ENCODE data around the gene TMIGD1.

The TMIGD1 gene

GRCh38 chr17:30379303-30379902 lies 45.5 kb upstream of the TMIGD1 start:
- no peaks in the 10 kb centered on the region for H3K27me3 ChIP-seq
- no peaks in the 10 kb centered on the region for H3K9me3 ChIP-seq
- intact Hi-C loops (cut with DNase I; ENCODE audit: low total_unique reads), result loop anchor here (5.0 kb wide), 1 partner anchor 87 kb away; the partner anchor contains the start of gene BLMH
- peak overlapping the region; percentile 78 to 80 for H3K4me3 ChIP-seq
- H3K4me1 ChIP-seq, result peaks cover 0 to 42% (median 18%) of the 10 kb centered on the region in 4 donors
- no peak for TF ChIP-seq CTCF (IDR thresholded peaks at IDR 0.05)
- peak overlapping the region; percentile 81 to 90 for H3K27ac ChIP-seq
- H3K36me3 ChIP-seq, result no peaks in the 10 kb centered on the region
- peak in 1 of 2 donors; percentile 20 for DNase-seq

GRCh38 chr17:30378825-30379302 lies 45.0 kb upstream of the TMIGD1 start, which contains the start of gene CPD:
CPD (plus strand) TSS chr17:30378927; CDS start chr17:30378981, 54 bp downstream.
- DNase-seq, result peak; percentile 97 to 99
- intact Hi-C loops (cut with DNase I; ENCODE audit: low total_unique reads), result loop anchor here (5.0 kb wide), 1 partner anchor 87 kb away; the partner anchor contains the start of gene BLMH
- Histone ChIP-seq H3K36me3 (no peaks in the 10 kb centered on the region), H3K27me3 (no peaks in the 10 kb centered on the region), H3K4me3 (peak within 1 kb of the TSS; percentile 78 to 80), H3K4me1 (peaks cover 0 to 42% (median 18%) of the 10 kb centered on the region in 4 donors), H3K27ac (peak within 1 kb of the TSS; percentile 81 to 90), H3K9me3 (no peaks in the 10 kb centered on the region)
- no peak for TF ChIP-seq CTCF (IDR thresholded peaks at IDR 0.05)

DNA sequence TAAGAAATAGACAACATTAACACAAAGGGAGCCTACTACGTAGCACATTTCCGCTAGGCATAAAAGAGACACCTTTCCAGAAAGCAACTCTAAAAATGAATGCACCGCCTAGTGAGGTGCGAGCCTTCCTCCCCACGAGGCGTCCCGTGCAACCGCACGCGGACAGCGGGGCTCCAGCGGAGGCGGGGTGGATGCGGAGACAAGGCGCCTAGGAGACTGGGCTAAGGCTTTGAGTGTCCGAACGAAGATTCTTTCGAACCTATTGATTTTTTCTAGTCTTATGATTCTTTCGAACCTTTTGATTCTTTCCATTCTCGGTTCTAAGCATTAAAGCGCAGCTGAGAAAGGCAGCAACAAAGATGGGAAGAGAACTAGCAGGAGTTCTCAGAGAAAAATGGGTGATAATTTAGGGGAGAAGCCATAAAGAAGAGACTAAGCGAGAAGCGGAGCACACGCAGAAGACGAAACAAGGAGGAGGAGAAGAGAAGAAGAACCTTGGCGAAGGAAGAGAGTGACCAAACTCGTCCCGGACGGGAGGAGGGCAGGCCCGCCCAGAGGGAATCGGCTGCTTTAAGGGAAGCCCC lies 44.5 kb upstream of the TMIGD1 start:
- Histone ChIP-seq H3K27me3 (peaks cover 0 to 5% of the 10 kb centered on the region in 2 donors), H3K36me3 (no peaks in the 10 kb centered on the region), H3K27ac (peak overlapping the region; percentile 81 to 90), H3K4me3 (peak overlapping the region; percentile 78 to 80), H3K4me1 (peaks cover 0 to 38% (median 18%) of the 10 kb centered on the region in 4 donors), H3K9me3 (no peaks in the 10 kb centered on the region)
- TF ChIP-seq CTCF (IDR thresholded peaks at IDR 0.05), result no peak
- DNase-seq, result no peak
- intact Hi-C loops (cut with DNase I; ENCODE audit: low total_unique reads), result loop anchor here (5.0 kb wide), 1 partner anchor 86 kb away; the partner anchor contains the start of gene BLMH

GRCh38 chr17:30377574-30378240 lies 43.9 kb upstream of the TMIGD1 start:
- no peak for TF ChIP-seq CTCF (IDR thresholded peaks at IDR 0.05)
- H3K4me1 ChIP-seq, result peaks cover 0 to 32% (median 14%) of the 10 kb centered on the region in 4 donors
- H3K9me3 ChIP-seq, result no peaks in the 10 kb centered on the region
- no peaks in the 10 kb centered on the region for H3K36me3 ChIP-seq
- DNase-seq, result no peak
- H3K27me3 ChIP-seq, result peaks cover 0 to 5% of the 10 kb centered on the region in 2 donors
- intact Hi-C loops (cut with DNase I; ENCODE audit: low total_unique reads), result loop anchor here (5.0 kb wide), 1 partner anchor 85 kb away; the partner anchor contains the start of gene BLMH
- H3K27ac ChIP-seq, result peak overlapping the region; percentile 81 to 90
- H3K4me3 ChIP-seq, result peak overlapping the region; percentile 78 to 80

- H3K4me1 ChIP-seq, result peaks cover 0 to 23% (median 11%) of the 10 kb centered on the region in 4 donors
- H3K4me3 ChIP-seq, result no peak overlapping the region
- no peaks in the 10 kb centered on the region for H3K36me3 ChIP-seq
- TF ChIP-seq CTCF (IDR thresholded peaks at IDR 0.05), result no peak
- peaks cover 0 to 5% of the 10 kb centered on the region in 2 donors for H3K27me3 ChIP-seq
- no peaks in the 10 kb centered on the region for H3K9me3 ChIP-seq
- intact Hi-C loops (cut with DNase I; ENCODE audit: low total_unique reads), result loop anchor here (5.0 kb wide), 1 partner anchor 85 kb away; the partner anchor contains the start of gene BLMH
- H3K27ac ChIP-seq, result no peak overlapping the region
- no peak for DNase-seq
These were observed 43.0 kb upstream of the TMIGD1 start for GRCh38 chr17:30376621-30377452.
